GM19328 (cell line): Measurements from ENCODE around the gene MYH10.

Experiments used
- ATAC-seq: cut with Tn5 transposase; IDR thresholded peaks from one replicate; pipeline ENCODE4 v1.9.1; 2021; ENCODE audit warnings: mild to moderate bottlenecking, moderate library complexity; ENCODE audit not compliant: unreplicated experiment

MYH10 gene

GRCh38 chr17:8499614-8500013 lies 130.9 kb downstream of the MYH10 start:
- ATAC-seq = no peak

- no peak for ATAC-seq
Measured at GRCh38 chr17:8499171-8499570, 131.4 kb downstream of the MYH10 start.

GRCh38 chr17:8496081-8496480 lies 134.4 kb downstream of the MYH10 start:
- ATAC-seq = no peak

- ATAC-seq = no peak
Measured at GRCh38 chr17:8494506-8495111, 135.9 kb downstream of the MYH10 start.

GRCh38 chr17:8494021-8494420 lies 136.5 kb downstream of the MYH10 start:
- no peak for ATAC-seq

- ATAC-seq = no peak
Measured at GRCh38 chr17:8492121-8492520, 138.4 kb downstream of the MYH10 start.

- ATAC-seq = no peak
Measured at GRCh38 chr17:8490256-8491023, 140.1 kb downstream of the MYH10 start.

GRCh38 chr17:8489841-8490240 lies 140.7 kb downstream of the MYH10 start:
- no peak for ATAC-seq

- ATAC-seq = no peak
Measured at GRCh38 chr17:8488901-8489300, 141.6 kb downstream of the MYH10 start.

GRCh38 chr17:8488491-8488890 lies 142.0 kb downstream of the MYH10 start:
- ATAC-seq = no peak

- ATAC-seq = no peak
Measured at GRCh38 chr17:8487743-8488142, 142.8 kb downstream of the MYH10 start.

- no peak for ATAC-seq
Measured at GRCh38 chr17:8487130-8487645, 143.3 kb downstream of the MYH10 start.

GRCh38 chr17:8485491-8485890 lies 145.0 kb downstream of the MYH10 start:
- no peak for ATAC-seq

- ATAC-seq = no peak
Measured at GRCh38 chr17:8484465-8484864, 146.1 kb downstream of the MYH10 start.

- ATAC-seq = no peak
Measured at GRCh38 chr17:8482546-8482945, 148.0 kb downstream of the MYH10 start.

- ATAC-seq = no peak
Measured at GRCh38 chr17:8481703-8482102, 148.8 kb downstream of the MYH10 start.

GRCh38 chr17:8481089-8481488 lies 149.4 kb downstream of the MYH10 start:
- ATAC-seq = no peak

- no peak for ATAC-seq
Measured at GRCh38 chr17:8480011-8480976, 150.2 kb downstream of the MYH10 start.

- ATAC-seq = no peak
Measured at GRCh38 chr17:8479431-8479947, 151.0 kb downstream of the MYH10 start.

- ATAC-seq = no peak
Measured at GRCh38 chr17:8477715-8478441, 152.6 kb downstream of the MYH10 start.
